Breast epithelium (tissue), 4 donors: ENCODE data around the gene PWP1. TPM values are rescaled to one million over a fixed set of nuclear protein-coding genes. Genes with fewer than 3 reads are reported as not detected.

Experiments
- DNase-seq, 2 donors: peaks; one replicate each; pipeline ENCODE4 v3.0.0-alpha.2; 2019; ENCODE audit warnings: low spot score in 2 of 2
- H3K27ac ChIP-seq, 2 donors: fragments of 200-600 bp; sonication (generic) in 1 of 2; one replicate each; pipeline ENCODE4 v1.5.1; 2016 to 2019; ENCODE audit warnings: mild to moderate bottlenecking in 1 of 2
- H3K27me3 ChIP-seq, 2 donors: fragments of 200-600 bp; sonication (generic) in 1 of 2; one replicate each; pipeline versions ENCODE4 v1.5.1 to v1.6.0; 2017 to 2019; ENCODE audit warnings: control low read depth in 1 of 2, mild to moderate bottlenecking in 1 of 2
- H3K36me3 ChIP-seq: fragments of 200-600 bp; one replicate; pipeline ENCODE4 v1.5.1; 2019
- H3K4me1 ChIP-seq, 2 donors: fragments of 200-600 bp; sonication (generic); one replicate each; pipeline ENCODE4 v1.5.1; 2016 to 2019; ENCODE audit warnings: control low read depth in 1 of 2
- H3K4me3 ChIP-seq, 3 donors: fragments of 200-600 bp; sonication (generic); 1 replicate in 2 of 3; 2 replicates in 1 of 3; pipeline ENCODE4 v1.5.1; 2016 to 2019; ENCODE audit warnings: mild to moderate bottlenecking in 3 of 3, moderate library complexity in 2 of 3
- H3K9me3 ChIP-seq, 2 donors: fragments of 200-600 bp; sonication (generic) in 1 of 2; one replicate each; pipeline ENCODE4 v1.5.1; 2016 to 2019; ENCODE audit warnings: control low read depth in 1 of 2
- CTCF ChIP-seq, 3 donors: fragments of 450-650 bp; IDR thresholded peaks; one replicate each; pipeline ENCODE4 v1.5.1; 2016 to 2017; ENCODE audit warnings: antibody characterized with exemption in 3 of 3, mild to moderate bottlenecking in 3 of 3, moderate library complexity in 3 of 3
- POLR2A ChIP-seq: fragments of 450-650 bp; IDR thresholded peaks from one replicate; pipeline ENCODE4 v1.6.1; 2016; ENCODE audit warnings: antibody characterized with exemption, mild to moderate bottlenecking, moderate library complexity
- POLR2AphosphoS5 ChIP-seq, 3 donors: sonication (generic); formaldehyde crosslinking; IDR thresholded peaks; one replicate each; pipeline ENCODE4 v1.6.1; 2017; ENCODE audit warnings: antibody characterized with exemption in 3 of 3
- intact Hi-C: fragments of 100-400 bp; cut with DNase I; formaldehyde crosslinking; loops from one replicate; pipeline ENCODE4 v1.15.1; 2023; ENCODE audit warnings: low total_unique reads
- total RNA-seq, 3 donors: library from RNA; depleted of rRNA; stranded (reverse); fragments of >200 nt; gene quantifications; one replicate each; pipeline ENCODE4 v1.1.0, GENCODE V29; 2016

The PWP1 gene
- total RNA-seq, 3 donors from 2014 or later, result 78.9 to 108 (median 79.0) TPM

DNA sequence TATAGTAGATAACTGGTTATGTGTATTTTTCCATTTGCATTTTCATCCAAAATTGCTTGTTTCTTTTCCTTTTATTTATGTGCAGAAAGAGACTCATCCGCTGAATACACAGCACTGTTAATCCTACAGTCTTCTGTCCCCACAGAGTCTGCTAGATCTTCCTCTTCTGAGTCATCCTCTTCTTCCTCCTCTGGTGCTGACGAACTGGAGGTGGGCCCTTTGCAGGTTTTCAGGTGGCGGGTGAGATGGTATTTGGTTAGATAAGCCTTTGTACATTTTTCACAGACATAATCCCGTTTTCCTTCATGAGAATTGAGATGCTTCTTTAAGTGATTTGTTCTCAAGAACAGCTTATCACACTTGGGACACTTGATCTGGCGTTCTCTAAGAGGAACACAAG is 48.5 kb downstream of the PWP1 start:
- DNase-seq, result no peak
- Histone ChIP-seq H3K4me1 (no peaks in the 10 kb centered on the region), H3K4me3 (no peak overlapping the region), H3K27me3 (no peaks in the 10 kb centered on the region), H3K9me3 (no peaks in the 10 kb centered on the region), H3K27ac (no peak overlapping the region), H3K36me3 (peaks cover 14% of the 10 kb centered on the region)
- TF ChIP-seq POLR2A, result no peak
- TF ChIP-seq POLR2AphosphoS5 (IDR thresholded peaks at IDR 0.05), result no peak
- TF ChIP-seq CTCF (IDR thresholded peaks at IDR 0.05), result no peak
- intact Hi-C loops, result no loop called here

DNA sequence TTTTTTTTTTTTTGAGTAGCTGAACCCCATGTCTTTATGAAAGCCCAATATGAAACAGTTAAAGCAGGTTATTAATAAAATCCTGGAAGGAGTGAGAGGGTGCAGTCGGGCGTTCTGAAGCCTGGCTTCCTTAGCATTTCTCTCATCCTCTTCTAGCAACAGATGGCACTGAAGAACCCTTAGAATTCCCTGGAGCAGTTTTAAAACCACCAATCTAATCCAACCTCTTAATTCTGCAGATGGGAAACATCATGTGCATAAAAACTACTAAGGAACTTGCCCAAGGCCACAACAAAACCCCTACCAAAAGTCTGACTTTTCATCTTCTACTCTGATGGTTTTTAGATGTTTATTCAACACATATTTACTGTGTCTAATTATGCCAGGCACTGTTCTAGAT is 50.2 kb downstream of the PWP1 start:
- no peaks in the 10 kb centered on the region for H3K9me3 ChIP-seq
- H3K36me3 ChIP-seq, result peaks cover 15% of the 10 kb centered on the region
- no peak for DNase-seq
- H3K27ac ChIP-seq, result no peak overlapping the region
- no peaks in the 10 kb centered on the region for H3K4me1 ChIP-seq
- no peaks in the 10 kb centered on the region for H3K27me3 ChIP-seq
- TF ChIP-seq CTCF (IDR thresholded peaks at IDR 0.05) (no peak), POLR2A (no peak), POLR2AphosphoS5 (IDR thresholded peaks at IDR 0.05) (no peak)
- intact Hi-C loops, result no loop called here
- no peak overlapping the region for H3K4me3 ChIP-seq

DNA sequence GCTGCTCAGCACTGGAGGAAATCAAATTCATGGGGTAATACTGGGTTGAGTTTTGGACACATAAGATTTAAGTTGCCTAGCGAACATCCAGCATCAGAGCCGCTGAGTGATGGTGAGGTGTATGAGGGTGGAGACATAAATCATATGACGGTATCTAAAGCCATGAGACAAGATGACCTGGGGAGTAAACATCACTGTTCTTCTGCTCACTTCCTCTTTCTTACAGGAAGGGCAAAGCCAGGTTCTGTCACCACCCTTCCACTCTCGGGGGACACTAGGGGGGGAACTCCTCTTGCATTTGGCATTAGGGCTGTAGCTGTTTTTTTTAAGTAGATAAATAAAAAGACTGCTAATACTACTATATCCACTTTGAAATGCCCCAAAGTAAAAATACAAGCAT is 51.3 kb downstream of the PWP1 start:
- Histone ChIP-seq H3K27ac (no peak overlapping the region), H3K4me3 (no peak overlapping the region), H3K36me3 (peaks cover 15% of the 10 kb centered on the region), H3K4me1 (no peaks in the 10 kb centered on the region), H3K9me3 (no peaks in the 10 kb centered on the region), H3K27me3 (no peaks in the 10 kb centered on the region)
- intact Hi-C loops, result no loop called here
- no peak for DNase-seq
- TF ChIP-seq POLR2AphosphoS5 (IDR thresholded peaks at IDR 0.05), result no peak
- no peak for TF ChIP-seq CTCF (IDR thresholded peaks at IDR 0.05)
- TF ChIP-seq POLR2A, result no peak

GRCh38 chr12:107748472-107748871 is 62.9 kb downstream of the PWP1 start:
- no peak for DNase-seq
- intact Hi-C loops, result no loop called here
- Histone ChIP-seq H3K27ac (no peak overlapping the region), H3K36me3 (peaks cover 12% of the 10 kb centered on the region), H3K4me1 (peaks cover 0 to 5% of the 10 kb centered on the region in 2 donors), H3K27me3 (no peaks in the 10 kb centered on the region), H3K4me3 (no peak overlapping the region), H3K9me3 (no peaks in the 10 kb centered on the region)
- TF ChIP-seq POLR2AphosphoS5 (IDR thresholded peaks at IDR 0.05), result no peak
- no peak for TF ChIP-seq POLR2A
- no peak for TF ChIP-seq CTCF (IDR thresholded peaks at IDR 0.05)

- peaks cover 0 to 5% of the 10 kb centered on the region in 2 donors for H3K4me1 ChIP-seq
- no peak overlapping the region for H3K27ac ChIP-seq
- intact Hi-C loops, result no loop called here
- no peaks in the 10 kb centered on the region for H3K27me3 ChIP-seq
- H3K9me3 ChIP-seq, result no peaks in the 10 kb centered on the region
- TF ChIP-seq POLR2A (no peak), CTCF (IDR thresholded peaks at IDR 0.05) (no peak), POLR2AphosphoS5 (IDR thresholded peaks at IDR 0.05) (no peak)
- DNase-seq, result no peak
- no peak overlapping the region for H3K4me3 ChIP-seq
- H3K36me3 ChIP-seq, result peaks cover 12% of the 10 kb centered on the region
Observed at GRCh38 chr12:107749083-107749482, 63.5 kb downstream of the PWP1 start.
